Naive B cell (primary cell): ENCODE results near the gene SHC1. TPM values are rescaled to one million over a fixed set of nuclear protein-coding genes. Genes with fewer than 3 reads are reported as not detected.

Experiments
- ATAC-seq, 2 donors: fragments of 150-1000 bp; cut with Tn5 transposase; 2 replicates each; pipeline ENCODE4 v1.10.0; 2021; ENCODE audit warnings: low read depth in 2 of 2, mild to moderate bottlenecking in 2 of 2, moderate library complexity in 2 of 2
- DNase-seq: peaks from one replicate; pipeline ENCODE4 v3.0.0; 2022
- H3K27ac Mint-ChIP-seq, 6 donors: one replicate each; pipeline ENCODE4 v1.8.0; 2020 to 2022; ENCODE audit warnings: mild to moderate bottlenecking in 6 of 6, mixed read lengths in 6 of 6, moderate library complexity in 5 of 6, inconsistent platforms in 2 of 6
- H3K27me3 Mint-ChIP-seq, 3 donors: one replicate each; pipeline ENCODE4 v1.8.0; 2021 to 2022; ENCODE audit warnings: mixed read lengths in 3 of 3, mild to moderate bottlenecking in 1 of 3
- H3K36me3 Mint-ChIP-seq, 2 donors: one replicate each; pipeline ENCODE4 v1.8.0; 2020 to 2022; ENCODE audit warnings: mixed read lengths in 2 of 2, inconsistent platforms in 1 of 2, mild to moderate bottlenecking in 1 of 2
- H3K4me1 Mint-ChIP-seq, 3 donors: one replicate each; pipeline ENCODE4 v1.8.0; 2020 to 2022; ENCODE audit warnings: mixed read lengths in 3 of 3, inconsistent platforms in 1 of 3, mild to moderate bottlenecking in 1 of 3, moderate library complexity in 1 of 3
- H3K4me3 Mint-ChIP-seq, 8 donors: one replicate each; pipeline ENCODE4 v1.8.0; 2020 to 2022; ENCODE audit warnings: mild to moderate bottlenecking in 8 of 8, mixed read lengths in 8 of 8, moderate library complexity in 8 of 8, inconsistent platforms in 2 of 8
- H3K9me3 Mint-ChIP-seq, 7 donors: one replicate each; pipeline ENCODE4 v1.8.0; 2020 to 2022; ENCODE audit warnings: mixed read lengths in 7 of 7, mild to moderate bottlenecking in 5 of 7, inconsistent platforms in 2 of 7, moderate library complexity in 1 of 7
- polyA plus RNA-seq, 6 donors: library from polyadenylated mRNA; unstranded; fragments of 300-500 nt; fragmentation: Illumina TruSeq; gene quantifications; one replicate each; pipeline ENCODE4 v1.2.3, GENCODE V29; 2021; ENCODE audit warnings: low read depth in 6 of 6

The SHC1 gene
- polyA plus RNA-seq, 6 donors from 2014 or later: 23.3 to 34.0 (median 26.3) TPM

GRCh38 chr1:155004352-155005075 lies 34.0 kb upstream of the SHC1 start:
- Mint-ChIP-seq H3K36me3 (no peaks in the 10 kb centered on the region), H3K4me3 (peak overlapping the region; percentile 82 to 98 (median 92)), H3K27me3 (no peaks in the 10 kb centered on the region), H3K9me3 (no peaks in the 10 kb centered on the region), H3K4me1 (peaks cover 52 to 72% (median 56%) of the 10 kb centered on the region in 3 donors), H3K27ac (peak overlapping the region; percentile 41 to 95 (median 90))
- ATAC-seq: no peak
- no peak for DNase-seq

GRCh38 chr1:155003766-155004351 lies 33.3 kb upstream of the SHC1 start:
- Mint-ChIP-seq H3K4me3 (peak overlapping the region; percentile 94 to 98 (median 96)), H3K9me3 (no peaks in the 10 kb centered on the region), H3K27ac (peak overlapping the region in 5 of 6 donors; percentile 72 to 98 (median 93)), H3K4me1 (peaks cover 50 to 72% (median 55%) of the 10 kb centered on the region in 3 donors), H3K27me3 (no peaks in the 10 kb centered on the region), H3K36me3 (no peaks in the 10 kb centered on the region)
- DNase-seq (no peak), ATAC-seq (no peak)

GRCh38 chr1:155003227-155003765 lies 32.7 kb upstream of the SHC1 start:
- peaks cover 47 to 70% (median 56%) of the 10 kb centered on the region in 3 donors for H3K4me1 Mint-ChIP-seq
- DNase-seq: no peak
- no peaks in the 10 kb centered on the region for H3K27me3 Mint-ChIP-seq
- ATAC-seq: no peak
- peak overlapping the region; percentile 94 to 98 (median 96) for H3K4me3 Mint-ChIP-seq
- H3K9me3 Mint-ChIP-seq: no peaks in the 10 kb centered on the region
- no peaks in the 10 kb centered on the region for H3K36me3 Mint-ChIP-seq
- H3K27ac Mint-ChIP-seq: peak overlapping the region; percentile 72 to 98 (median 91)

- H3K4me3 Mint-ChIP-seq: peak within 1 kb of the TSS; percentile 94 to 98 (median 96)
- no peaks in the 10 kb centered on the region for H3K9me3 Mint-ChIP-seq
- H3K36me3 Mint-ChIP-seq: no peaks in the 10 kb centered on the region
- H3K27ac Mint-ChIP-seq: peak within 1 kb of the TSS; percentile 89 to 98 (median 95)
- DNase-seq (no peak), ATAC-seq (peak; percentile 5 to 6)
- peaks cover 48 to 69% (median 57%) of the 10 kb centered on the region in 3 donors for H3K4me1 Mint-ChIP-seq
- no peaks in the 10 kb centered on the region for H3K27me3 Mint-ChIP-seq
Observed at GRCh38 chr1:155002464-155003226, 32.1 kb upstream of the SHC1 start, which contains the start of gene ZBTB7B. Gene ZBTB7B, plus strand, starts transcription at chr1:155002802. Its CDS starts 11,859 bp downstream, at chr1:155014661.

GRCh38 chr1:155001675-155002463 lies 31.3 kb upstream of the SHC1 start:
- peak overlapping the region; percentile 91 to 98 (median 96) for H3K4me3 Mint-ChIP-seq
- peaks cover 49 to 68% (median 51%) of the 10 kb centered on the region in 3 donors for H3K4me1 Mint-ChIP-seq

GRCh38 chr1:155001425-155001674 lies 30.8 kb upstream of the SHC1 start:
- ATAC-seq: no peak
- H3K9me3 Mint-ChIP-seq: no peaks in the 10 kb centered on the region
- no peaks in the 10 kb centered on the region for H3K36me3 Mint-ChIP-seq
- H3K27ac Mint-ChIP-seq: peak overlapping the region in 5 of 6 donors; percentile 76 to 94 (median 88)
- peak; percentile 62 for DNase-seq
- H3K4me3 Mint-ChIP-seq: peak overlapping the region; percentile 88 to 98 (median 96)
- H3K4me1 Mint-ChIP-seq: peaks cover 44 to 63% (median 46%) of the 10 kb centered on the region in 3 donors
- no peaks in the 10 kb centered on the region for H3K27me3 Mint-ChIP-seq

More at GRCh38 chr1:155001675-155002463, 31.3 kb upstream of the SHC1 start:
- peak overlapping the region; percentile 88 to 96 (median 94) for H3K27ac Mint-ChIP-seq
- ATAC-seq (peak; percentile 74 to 75), DNase-seq (peak; percentile 97)
- H3K9me3 Mint-ChIP-seq: no peaks in the 10 kb centered on the region
- no peaks in the 10 kb centered on the region for H3K36me3 Mint-ChIP-seq
- no peaks in the 10 kb centered on the region for H3K27me3 Mint-ChIP-seq

GRCh38 chr1:155000726-155001424 lies 30.3 kb upstream of the SHC1 start:
- no peaks in the 10 kb centered on the region for H3K27me3 Mint-ChIP-seq
- H3K4me3 Mint-ChIP-seq: peak overlapping the region; percentile 91 to 98 (median 96)
- peak overlapping the region in 5 of 6 donors; percentile 76 to 94 (median 88) for H3K27ac Mint-ChIP-seq
- DNase-seq (peak; percentile 75), ATAC-seq (peak; percentile 17 to 20)
- peaks cover 40 to 63% (median 42%) of the 10 kb centered on the region in 3 donors for H3K4me1 Mint-ChIP-seq
- no peaks in the 10 kb centered on the region for H3K36me3 Mint-ChIP-seq
- no peaks in the 10 kb centered on the region for H3K9me3 Mint-ChIP-seq

- DNase-seq (no peak), ATAC-seq (no peak)
- no peaks in the 10 kb centered on the region for H3K36me3 Mint-ChIP-seq
- H3K27ac Mint-ChIP-seq: peak overlapping the region; percentile 4 to 97 (median 91)
- H3K9me3 Mint-ChIP-seq: no peaks in the 10 kb centered on the region
- peaks cover 34 to 61% (median 39%) of the 10 kb centered on the region in 3 donors for H3K4me1 Mint-ChIP-seq
- H3K27me3 Mint-ChIP-seq: no peaks in the 10 kb centered on the region
- peak overlapping the region; percentile 91 to 98 (median 95) for H3K4me3 Mint-ChIP-seq
Observed at GRCh38 chr1:155000411-155000725, 29.8 kb upstream of the SHC1 start.

GRCh38 chr1:154999571-155000410 lies 29.2 kb upstream of the SHC1 start:
- ATAC-seq: peak in 1 of 2 donors; percentile 7
- Mint-ChIP-seq H3K27ac (peak overlapping the region; percentile 67 to 97 (median 91)), H3K36me3 (no peaks in the 10 kb centered on the region), H3K9me3 (no peaks in the 10 kb centered on the region), H3K4me3 (peak overlapping the region; percentile 91 to 98 (median 95)), H3K27me3 (no peaks in the 10 kb centered on the region), H3K4me1 (peaks cover 35 to 59% (median 36%) of the 10 kb centered on the region in 3 donors)
- DNase-seq: peak; percentile 33

GRCh38 chr1:154998818-154999570 lies 28.4 kb upstream of the SHC1 start:
- Mint-ChIP-seq H3K4me1 (peaks cover 29 to 59% (median 31%) of the 10 kb centered on the region in 3 donors), H3K9me3 (no peaks in the 10 kb centered on the region), H3K27ac (peak overlapping the region; percentile 49 to 88 (median 76)), H3K27me3 (no peaks in the 10 kb centered on the region), H3K36me3 (no peaks in the 10 kb centered on the region), H3K4me3 (peak overlapping the region; percentile 87 to 98 (median 94))
- peak; percentile 11 to 13 for ATAC-seq
- DNase-seq: peak; percentile 49

GRCh38 chr1:154998201-154998780 lies 27.7 kb upstream of the SHC1 start:
- Mint-ChIP-seq H3K36me3 (no peaks in the 10 kb centered on the region), H3K4me1 (peaks cover 24 to 54% (median 25%) of the 10 kb centered on the region in 3 donors), H3K9me3 (no peaks in the 10 kb centered on the region), H3K4me3 (peak overlapping the region in 6 of 8 donors; percentile 25 to 96 (median 66)), H3K27ac (peak overlapping the region in 4 of 6 donors; percentile 42 to 70 (median 54)), H3K27me3 (no peaks in the 10 kb centered on the region)
- no peak for DNase-seq
- ATAC-seq: no peak
